ENCODE results near the gene PSORS1C1.

GRCh38 chr6:31112478-31112877 lies 2.1 kb upstream of the PSORS1C1 start, which contains the start of gene C6orf15:
- TF ChIP-seq, protein P1, sequence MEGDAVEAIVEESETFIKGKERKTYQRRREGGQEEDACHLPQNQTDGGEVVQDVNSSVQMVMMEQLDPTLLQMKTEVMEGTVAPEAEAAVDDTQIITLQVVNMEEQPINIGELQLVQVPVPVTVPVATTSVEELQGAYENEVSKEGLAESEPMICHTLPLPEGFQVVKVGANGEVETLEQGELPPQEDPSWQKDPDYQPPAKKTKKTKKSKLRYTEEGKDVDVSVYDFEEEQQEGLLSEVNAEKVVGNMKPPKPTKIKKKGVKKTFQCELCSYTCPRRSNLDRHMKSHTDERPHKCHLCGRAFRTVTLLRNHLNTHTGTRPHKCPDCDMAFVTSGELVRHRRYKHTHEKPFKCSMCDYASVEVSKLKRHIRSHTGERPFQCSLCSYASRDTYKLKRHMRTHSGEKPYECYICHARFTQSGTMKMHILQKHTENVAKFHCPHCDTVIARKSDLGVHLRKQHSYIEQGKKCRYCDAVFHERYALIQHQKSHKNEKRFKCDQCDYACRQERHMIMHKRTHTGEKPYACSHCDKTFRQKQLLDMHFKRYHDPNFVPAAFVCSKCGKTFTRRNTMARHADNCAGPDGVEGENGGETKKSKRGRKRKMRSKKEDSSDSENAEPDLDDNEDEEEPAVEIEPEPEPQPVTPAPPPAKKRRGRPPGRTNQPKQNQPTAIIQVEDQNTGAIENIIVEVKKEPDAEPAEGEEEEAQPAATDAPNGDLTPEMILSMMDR (IDR thresholded peaks at IDR 0.05) = no peak
- TF ChIP-seq POLR2AphosphoS5 (IDR thresholded peaks at IDR 0.05) (no peak), POLR2A (IDR thresholded peaks at IDR 0.05) (no peak), EP300 (IDR thresholded peaks at IDR 0.05) (no peak)
